Measurements from ENCODE around the gene LRRC8C.
"Not testable (repeated sequence)": the region's sequence is repeated elsewhere in the genome, so short reads cannot be mapped to it uniquely, and the experiment has no call there.

LRRC8C gene

GRCh38 chr1:89632657-89633247 lies at the start of gene LRRC8C:
TSS of gene LRRC8C (plus strand) at chr1:89633120. CDS start at chr1:89686474, 53,354 bp downstream.
- H3K9ac ChIP-seq (ENCODE audit: low read depth, low read length) = peak within 1 kb of the TSS; percentile 30; the same call in 1 of the 2 replicates
- no peak within 1 kb of the TSS for H3K27ac ChIP-seq (ENCODE audit: low read depth, low read length)
- H3K4me3 ChIP-seq (ENCODE audit: low read depth, low read length) = peak within 1 kb of the TSS; percentile 84
- no peaks in the 10 kb centered on the region for H3K9me3 ChIP-seq (ENCODE audit: control insufficient read depth, insufficient read depth, low read length)
- H3K4me1 ChIP-seq (ENCODE audit: control insufficient read depth, insufficient read depth, low read length) = peaks cover 17% of the 10 kb centered on the region
- no peaks in the 10 kb centered on the region for H3K36me3 ChIP-seq (ENCODE audit: control insufficient read depth, insufficient read depth, low read length)
- H3K27me3 ChIP-seq (ENCODE audit: control insufficient read depth, insufficient read depth, low read length) = peaks cover 35% of the 10 kb centered on the region

GRCh38 chr1:89584211-89584610 lies 48.7 kb upstream of the LRRC8C start:
- Histone ChIP-seq H3K36me3 (ENCODE audit: control insufficient read depth, insufficient read depth, low read length) (peaks cover 46% of the 10 kb centered on the region), H3K4me3 (ENCODE audit: low read depth, low read length) (no peak overlapping the region), H3K27ac (ENCODE audit: low read depth, low read length) (no peak overlapping the region)

GRCh38 chr1:89584781-89585180 lies 48.1 kb upstream of the LRRC8C start:
- Histone ChIP-seq H3K27me3 (ENCODE audit: control insufficient read depth, insufficient read depth, low read length) (no peaks in the 10 kb centered on the region), H3K9ac (ENCODE audit: low read depth, low read length) (no peak overlapping the region), H3K9me3 (ENCODE audit: control insufficient read depth, insufficient read depth, low read length) (no peaks in the 10 kb centered on the region), H3K4me1 (ENCODE audit: control insufficient read depth, insufficient read depth, low read length) (peaks cover 6% of the 10 kb centered on the region; the same call in 1 of the 2 replicates), H3K4me3 (ENCODE audit: low read depth, low read length) (no peak overlapping the region), H3K27ac (ENCODE audit: low read depth, low read length) (no peak overlapping the region), H3K36me3 (ENCODE audit: control insufficient read depth, insufficient read depth, low read length) (peaks cover 42% of the 10 kb centered on the region)

More at GRCh38 chr1:89584211-89584610, 48.7 kb upstream of the LRRC8C start:
- Histone ChIP-seq H3K9ac (ENCODE audit: low read depth, low read length) (no peak overlapping the region), H3K9me3 (ENCODE audit: control insufficient read depth, insufficient read depth, low read length) (no peaks in the 10 kb centered on the region), H3K27me3 (ENCODE audit: control insufficient read depth, insufficient read depth, low read length) (no peaks in the 10 kb centered on the region), H3K4me1 (ENCODE audit: control insufficient read depth, insufficient read depth, low read length) (peaks cover 6% of the 10 kb centered on the region; the same call in 1 of the 2 replicates)

GRCh38 chr1:89587729-89588161 lies 45.2 kb upstream of the LRRC8C start:
- Histone ChIP-seq H3K4me3 (ENCODE audit: low read depth, low read length) (no peak overlapping the region), H3K4me1 (ENCODE audit: control insufficient read depth, insufficient read depth, low read length) (peaks cover 17% of the 10 kb centered on the region), H3K9me3 (ENCODE audit: control insufficient read depth, insufficient read depth, low read length) (no peaks in the 10 kb centered on the region), H3K36me3 (ENCODE audit: control insufficient read depth, insufficient read depth, low read length) (peaks cover 29% of the 10 kb centered on the region), H3K27me3 (ENCODE audit: control insufficient read depth, insufficient read depth, low read length) (no peaks in the 10 kb centered on the region), H3K27ac (ENCODE audit: low read depth, low read length) (no peak overlapping the region), H3K9ac (ENCODE audit: low read depth, low read length) (no peak overlapping the region)

- no peaks in the 10 kb centered on the region for H3K9me3 ChIP-seq (ENCODE audit: control insufficient read depth, insufficient read depth, low read length)
- peaks cover 23% of the 10 kb centered on the region for H3K36me3 ChIP-seq (ENCODE audit: control insufficient read depth, insufficient read depth, low read length)
- H3K27ac ChIP-seq (ENCODE audit: low read depth, low read length) = no peak overlapping the region
- H3K27me3 ChIP-seq (ENCODE audit: control insufficient read depth, insufficient read depth, low read length) = no peaks in the 10 kb centered on the region
- peaks cover 18% of the 10 kb centered on the region for H3K4me1 ChIP-seq (ENCODE audit: control insufficient read depth, insufficient read depth, low read length)
- H3K9ac ChIP-seq (ENCODE audit: low read depth, low read length) = no peak overlapping the region
- H3K4me3 ChIP-seq (ENCODE audit: low read depth, low read length) = no peak overlapping the region
These were observed 44.4 kb upstream of the LRRC8C start for GRCh38 chr1:89588480-89588879.

- Histone ChIP-seq H3K27me3 (ENCODE audit: control insufficient read depth, insufficient read depth, low read length) (no peaks in the 10 kb centered on the region), H3K9me3 (ENCODE audit: control insufficient read depth, insufficient read depth, low read length) (no peaks in the 10 kb centered on the region), H3K36me3 (ENCODE audit: control insufficient read depth, insufficient read depth, low read length) (peaks cover 12% of the 10 kb centered on the region), H3K9ac (ENCODE audit: low read depth, low read length) (no peak overlapping the region), H3K27ac (ENCODE audit: low read depth, low read length) (no peak overlapping the region), H3K4me1 (ENCODE audit: control insufficient read depth, insufficient read depth, low read length) (peaks cover 29% of the 10 kb centered on the region), H3K4me3 (ENCODE audit: low read depth, low read length) (no peak overlapping the region)
These were observed 43.4 kb upstream of the LRRC8C start for GRCh38 chr1:89589515-89589914.

GRCh38 chr1:89590341-89591080 lies 42.4 kb upstream of the LRRC8C start:
- no peak overlapping the region for H3K4me3 ChIP-seq (ENCODE audit: low read depth, low read length)
- H3K27me3 ChIP-seq (ENCODE audit: control insufficient read depth, insufficient read depth, low read length) = no peaks in the 10 kb centered on the region
- peaks cover 36% of the 10 kb centered on the region for H3K4me1 ChIP-seq (ENCODE audit: control insufficient read depth, insufficient read depth, low read length)
- H3K27ac ChIP-seq (ENCODE audit: low read depth, low read length) = no peak overlapping the region
- no peak overlapping the region for H3K9ac ChIP-seq (ENCODE audit: low read depth, low read length)
- H3K9me3 ChIP-seq (ENCODE audit: control insufficient read depth, insufficient read depth, low read length) = no peaks in the 10 kb centered on the region
- 0 out of 2 replicates have a peak, but pooled peaks cover 3% of the 10 kb centered on the region for H3K36me3 ChIP-seq (ENCODE audit: control insufficient read depth, insufficient read depth, low read length)

DNA sequence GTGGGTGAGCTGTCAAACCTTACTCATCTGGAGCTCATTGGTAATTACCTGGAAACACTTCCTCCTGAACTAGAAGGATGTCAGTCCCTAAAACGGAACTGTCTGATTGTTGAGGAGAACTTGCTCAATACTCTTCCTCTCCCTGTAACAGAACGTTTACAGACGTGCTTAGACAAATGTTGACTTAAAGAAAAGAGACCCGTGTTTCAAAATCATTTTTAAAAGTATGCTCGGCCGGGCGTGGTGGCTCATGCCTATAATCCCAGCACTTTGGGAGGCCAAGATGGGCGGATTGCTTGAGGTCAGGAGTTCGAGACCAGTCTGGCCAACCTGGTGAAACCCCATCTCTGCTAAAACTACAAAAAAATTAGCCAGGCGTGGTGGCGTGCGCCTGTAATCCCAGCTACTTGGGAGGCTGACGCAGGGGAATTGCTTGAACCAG lies 40.0 kb upstream of the LRRC8C start:
- H3K4me3 ChIP-seq (ENCODE audit: low read depth, low read length); H3K9ac ChIP-seq (ENCODE audit: low read depth, low read length); H3K27me3 ChIP-seq (ENCODE audit: control insufficient read depth, insufficient read depth, low read length); H3K36me3 ChIP-seq (ENCODE audit: control insufficient read depth, insufficient read depth, low read length); H3K9me3 ChIP-seq (ENCODE audit: control insufficient read depth, insufficient read depth, low read length); H3K27ac ChIP-seq (ENCODE audit: low read depth, low read length): not testable (repeated sequence)
- H3K4me1 ChIP-seq (ENCODE audit: control insufficient read depth, insufficient read depth, low read length) = peaks cover 43% of the 10 kb centered on the region

- H3K27ac ChIP-seq (ENCODE audit: low read depth, low read length) = no peak overlapping the region
- H3K4me3 ChIP-seq (ENCODE audit: low read depth, low read length) = no peak overlapping the region
- no peaks in the 10 kb centered on the region for H3K9me3 ChIP-seq (ENCODE audit: control insufficient read depth, insufficient read depth, low read length)
- 0 out of 2 replicates have a peak, but pooled peaks cover 3% of the 10 kb centered on the region for H3K36me3 ChIP-seq (ENCODE audit: control insufficient read depth, insufficient read depth, low read length)
- no peaks in the 10 kb centered on the region for H3K27me3 ChIP-seq (ENCODE audit: control insufficient read depth, insufficient read depth, low read length)
- H3K9ac ChIP-seq (ENCODE audit: low read depth, low read length) = no peak overlapping the region
- H3K4me1 ChIP-seq (ENCODE audit: control insufficient read depth, insufficient read depth, low read length) = peaks cover 56% of the 10 kb centered on the region
These were observed 38.7 kb upstream of the LRRC8C start for GRCh38 chr1:89594096-89594740.

DNA sequence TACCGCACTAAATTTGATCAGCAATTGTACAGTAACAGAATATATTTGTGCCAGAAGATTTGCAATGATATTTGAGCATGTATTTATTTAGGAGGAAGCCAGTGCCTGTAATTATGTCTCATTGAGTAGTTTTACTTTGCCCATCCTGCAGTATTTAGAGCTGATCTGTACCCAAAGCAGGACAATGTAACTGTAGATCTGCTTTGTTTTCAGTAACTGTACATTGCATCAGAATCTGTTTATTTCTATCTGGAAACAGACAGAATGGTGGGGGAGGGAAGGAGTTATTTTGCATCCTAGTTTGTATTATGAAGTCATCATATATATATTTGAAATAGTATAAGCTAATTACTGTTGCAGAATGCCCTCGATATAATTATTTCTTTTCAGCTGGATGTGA lies 36.2 kb upstream of the LRRC8C start:
- H3K9me3 ChIP-seq (ENCODE audit: control insufficient read depth, insufficient read depth, low read length) = no peaks in the 10 kb centered on the region
- no peak overlapping the region for H3K27ac ChIP-seq (ENCODE audit: low read depth, low read length)
- peaks cover 58% of the 10 kb centered on the region for H3K4me1 ChIP-seq (ENCODE audit: control insufficient read depth, insufficient read depth, low read length)
- no peaks in the 10 kb centered on the region for H3K27me3 ChIP-seq (ENCODE audit: control insufficient read depth, insufficient read depth, low read length)
- H3K4me3 ChIP-seq (ENCODE audit: low read depth, low read length) = no peak overlapping the region
- no peak overlapping the region for H3K9ac ChIP-seq (ENCODE audit: low read depth, low read length)
- H3K36me3 ChIP-seq (ENCODE audit: control insufficient read depth, insufficient read depth, low read length) = 0 out of 2 replicates have a peak, but pooled peaks cover 3% of the 10 kb centered on the region

Data from HUES48 (cell line).